CD4-positive, alpha-beta T cell treated with Interferon gamma for 1 hour (primary cell): ENCODE measurements around the gene ABCA1.
A peak's percentile ranks its signal among the peaks of the same experiment; 100 is the strongest.
"Not testable (repeated sequence)": the region's sequence is repeated elsewhere in the genome, so short reads cannot be mapped to it uniquely, and the experiment has no call there.

Source experiments
- DNase-seq: peaks from one replicate; pipeline ENCODE4 v3.0.0-alpha.2; 2020

ABCA1 gene

GRCh38 chr9:104927912-104928740 lies at the start of gene ABCA1:
Gene ABCA1 (minus strand): TSS chr9:104928155. CDS start chr9:104903679, 24,476 bp downstream.
- DNase-seq, result peak; percentile 88

- no peak for DNase-seq
Observed at GRCh38 chr9:104977580-104977979, 49.6 kb upstream of the ABCA1 start.

- no peak for DNase-seq
Observed at GRCh38 chr9:104977168-104977567, 49.2 kb upstream of the ABCA1 start.

- not testable (repeated sequence) for DNase-seq
Observed at GRCh38 chr9:104975966-104976595, 48.1 kb upstream of the ABCA1 start.

DNA sequence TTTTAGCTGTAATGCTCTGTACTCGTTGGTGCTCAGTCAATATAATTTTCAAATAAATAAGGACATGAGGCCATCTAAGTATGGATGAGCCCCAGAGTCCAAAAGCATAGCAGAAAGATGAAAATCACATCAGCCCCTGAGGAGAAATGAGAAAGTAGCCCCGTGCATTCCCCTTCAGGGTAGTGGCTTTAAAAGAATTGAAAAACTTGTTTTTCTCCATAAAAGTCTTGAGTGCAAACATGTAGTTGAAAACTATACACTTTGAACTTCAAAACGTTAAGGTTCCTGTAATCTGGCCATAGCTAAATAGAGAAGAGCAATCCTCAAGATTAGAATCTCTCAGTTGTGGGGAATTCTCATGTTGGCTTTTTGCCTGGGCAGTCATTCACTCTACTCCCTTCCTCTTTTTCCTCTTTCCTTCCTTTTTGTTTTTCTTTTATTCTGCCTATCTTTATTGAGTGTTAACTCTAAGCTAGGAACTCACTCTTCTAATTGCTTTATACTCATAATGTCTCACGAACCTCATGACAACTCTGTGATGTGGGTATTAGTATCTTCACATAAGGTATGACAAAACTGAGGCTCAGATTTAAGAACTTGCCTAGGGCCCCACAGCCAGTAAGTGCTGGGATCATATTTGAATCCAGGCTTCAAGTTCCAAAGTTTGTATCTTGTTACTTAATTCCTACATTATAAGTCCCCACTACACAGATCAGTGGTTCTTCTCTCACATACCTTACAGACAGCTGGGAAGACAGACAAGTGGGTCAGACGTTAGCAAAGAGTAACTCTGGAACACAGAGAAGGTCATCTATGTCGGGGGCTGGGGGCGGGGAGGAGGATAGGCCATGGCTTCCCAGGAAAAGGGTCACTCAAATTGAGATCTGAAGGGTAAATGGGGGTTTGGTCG lies 46.4 kb upstream of the ABCA1 start:
- no peak for DNase-seq

- DNase-seq, result no peak
Observed at GRCh38 chr9:104972242-104972866, 44.4 kb upstream of the ABCA1 start.

DNA sequence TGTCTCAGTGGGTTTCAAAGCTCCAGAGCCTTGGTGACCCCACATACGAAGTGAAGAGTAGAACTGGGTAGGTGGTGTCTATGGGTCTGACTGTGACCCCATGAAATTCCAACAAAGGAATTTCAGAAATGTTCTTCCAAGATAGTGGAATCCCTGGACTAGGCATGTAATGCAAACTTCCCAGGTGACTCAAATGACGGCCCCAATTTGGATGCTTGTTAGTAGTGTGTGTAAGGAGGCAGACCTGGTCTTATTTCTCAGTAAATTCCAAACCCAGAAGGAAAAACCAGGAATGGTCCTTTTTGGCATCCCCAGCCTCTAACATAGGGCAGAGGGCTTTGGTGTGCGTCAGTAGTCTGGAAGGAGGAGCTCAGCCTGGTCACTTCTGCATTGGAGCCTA lies 43.6 kb upstream of the ABCA1 start:
- no peak for DNase-seq

DNA sequence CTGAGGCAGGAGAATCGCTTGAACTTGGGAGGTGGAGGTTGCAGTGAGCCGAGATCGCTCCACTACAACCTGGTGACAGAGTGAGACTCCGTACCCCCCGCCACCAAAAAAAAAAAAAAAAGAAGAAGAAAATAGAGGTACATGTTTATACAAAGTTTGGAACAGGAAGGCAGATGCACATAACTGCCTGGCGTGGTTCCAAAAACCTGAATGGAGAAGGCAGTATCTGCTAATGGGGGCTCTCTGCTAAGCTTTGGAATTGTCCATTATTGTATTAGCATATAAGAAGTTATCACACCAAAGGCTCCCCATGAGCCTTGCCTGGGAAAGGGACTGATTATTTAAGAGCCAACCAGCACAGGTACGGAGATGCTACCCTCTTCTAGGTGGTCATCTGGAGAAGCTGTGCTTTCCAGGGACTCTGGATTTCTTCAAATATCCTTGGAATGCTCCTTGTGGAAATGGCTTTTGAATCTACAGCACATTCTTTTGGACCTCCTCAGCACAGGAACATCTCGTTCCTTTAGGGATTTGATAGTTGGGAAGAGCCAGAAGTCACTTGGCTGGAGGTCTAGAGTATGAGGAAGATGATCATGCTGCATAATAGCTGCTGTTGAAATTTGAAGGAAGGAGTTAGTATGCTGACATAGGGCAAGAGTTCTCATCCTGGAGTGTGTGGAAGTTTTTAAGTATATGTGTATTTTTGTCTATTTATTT lies 42.5 kb upstream of the ABCA1 start:
- no peak for DNase-seq

- DNase-seq, result no peak
Observed at GRCh38 chr9:104969116-104969515, 41.2 kb upstream of the ABCA1 start.

- DNase-seq, result peak; percentile 86
Observed at GRCh38 chr9:104968025-104968982, 40.3 kb upstream of the ABCA1 start.

GRCh38 chr9:104963076-104963475 lies 35.1 kb upstream of the ABCA1 start:
- no peak for DNase-seq

DNA sequence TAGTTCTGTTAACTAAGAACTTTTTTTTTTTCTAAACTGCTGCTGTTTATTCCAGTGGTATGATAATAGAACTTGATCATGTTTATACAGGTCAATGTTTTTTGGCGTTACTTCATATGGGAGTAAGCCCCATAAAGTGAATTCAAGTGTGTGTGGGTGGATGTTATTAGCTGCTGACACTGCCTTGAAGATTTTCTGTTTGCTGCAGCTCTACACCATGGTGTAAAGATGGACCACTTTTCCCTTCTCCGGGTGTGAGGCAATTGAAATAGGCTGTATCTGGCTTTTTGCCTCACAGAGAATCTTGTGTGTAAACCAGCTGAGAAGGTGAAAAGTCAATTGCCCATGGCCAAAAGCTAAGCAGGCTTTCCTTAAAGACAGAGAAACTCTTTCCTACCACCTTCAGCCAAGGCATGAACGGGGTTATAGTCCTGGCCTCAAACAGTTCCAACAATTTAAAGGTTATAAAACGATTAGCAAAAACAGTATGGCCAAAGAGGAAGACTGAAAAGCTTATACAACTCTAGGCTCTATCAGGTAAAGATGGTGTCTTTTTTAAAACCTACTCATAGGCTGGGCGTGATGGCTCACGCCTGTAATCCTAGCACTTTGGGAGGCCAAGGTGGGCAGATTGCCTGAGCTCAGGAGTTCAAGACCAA lies 33.9 kb upstream of the ABCA1 start:
- no peak for DNase-seq

DNA sequence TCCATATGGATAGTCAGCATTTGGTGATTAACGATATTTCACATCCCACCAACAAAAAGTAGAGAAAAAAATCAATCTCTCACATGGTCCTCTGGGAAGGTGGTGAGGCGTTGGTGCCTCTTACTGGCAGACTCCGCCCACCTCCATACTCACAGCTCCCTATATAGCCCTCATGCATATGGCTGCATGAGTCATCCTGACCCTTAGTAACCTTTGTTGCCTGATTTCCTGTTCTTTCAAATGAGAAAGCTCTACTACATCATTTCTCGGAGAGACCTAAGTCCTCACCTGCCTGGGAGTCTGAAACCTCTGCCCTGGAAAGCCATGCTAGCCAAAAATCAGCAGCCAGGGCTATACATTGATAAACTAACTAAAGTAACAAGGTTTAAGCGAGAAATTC lies 33.3 kb upstream of the ABCA1 start:
- peak; percentile 66 for DNase-seq

GRCh38 chr9:104960662-104961061 lies 32.7 kb upstream of the ABCA1 start:
- no peak for DNase-seq

GRCh38 chr9:104958751-104959150 lies 30.8 kb upstream of the ABCA1 start:
- DNase-seq, result no peak

GRCh38 chr9:104958006-104958405 lies 30.1 kb upstream of the ABCA1 start:
- DNase-seq, result not testable (repeated sequence)

DNA sequence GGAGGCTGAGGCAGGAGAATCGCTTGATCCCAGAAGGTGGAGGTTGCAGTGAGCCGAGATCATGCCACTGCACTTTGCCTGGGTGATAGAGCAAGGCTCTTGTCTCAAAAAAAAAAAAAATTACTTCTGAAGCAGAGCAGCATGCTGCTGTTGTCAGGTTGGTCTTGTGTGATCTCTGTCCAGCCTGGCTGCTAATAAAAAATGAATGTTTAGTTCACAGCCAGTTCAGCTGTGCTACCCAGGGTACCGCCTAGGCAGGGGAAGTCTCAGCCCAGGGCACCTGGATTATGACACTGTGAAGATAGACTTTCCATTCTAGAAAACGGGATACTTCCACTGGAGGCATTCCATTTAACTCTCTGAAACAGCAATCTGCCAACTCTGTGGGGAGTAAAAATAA lies 23.5 kb upstream of the ABCA1 start:
- DNase-seq, result no peak

DNA sequence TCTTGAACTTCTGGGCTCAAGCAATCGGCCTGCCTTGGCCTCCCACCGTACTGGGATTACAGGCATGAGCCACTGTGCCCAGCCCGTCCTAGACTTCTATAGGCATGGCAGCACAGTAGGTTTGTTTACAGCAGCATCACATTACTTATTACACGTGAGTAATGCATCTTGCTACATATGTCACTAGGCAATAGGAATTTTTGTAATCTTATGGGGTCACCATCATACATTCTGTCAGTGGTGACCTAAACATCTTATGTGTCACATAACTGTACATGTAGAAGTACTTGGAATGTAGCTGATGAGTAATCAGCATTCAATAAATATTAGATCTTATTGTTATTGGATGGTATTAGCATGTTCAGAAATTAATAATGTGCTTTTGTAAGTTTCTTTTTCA lies 22.9 kb upstream of the ABCA1 start:
- no peak for DNase-seq

DNA sequence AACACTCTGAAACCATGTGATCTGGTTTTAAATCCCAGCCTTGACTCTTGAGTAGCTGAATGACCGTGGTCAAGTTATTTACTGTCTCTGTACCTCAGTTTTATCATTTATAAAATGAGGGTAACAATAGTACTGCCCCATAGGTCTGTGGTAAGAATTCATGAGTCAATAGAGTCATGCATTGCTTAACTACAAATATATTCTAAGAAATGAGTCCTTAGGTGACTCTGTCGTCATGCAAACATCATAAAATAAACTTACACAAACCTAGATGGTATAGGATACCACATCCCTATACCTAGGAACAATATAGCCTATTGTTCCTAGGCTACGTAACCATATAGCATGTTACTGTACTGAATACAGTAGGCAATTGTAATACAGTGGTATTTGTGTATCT lies 20.3 kb upstream of the ABCA1 start:
- DNase-seq, result no peak

- no peak for DNase-seq
Observed at GRCh38 chr9:104944871-104945270, 16.9 kb upstream of the ABCA1 start.
